ENCODE measurements around the gene ABO.

ABO gene

GRCh38 chr9:133227242-133227860 is 47.6 kb downstream of the ABO start:
- no peak for TF ChIP-seq CTCF (conservative IDR thresholded peaks at IDR 0.05; ENCODE audit: low read length)
- no peak for TF ChIP-seq EZH2phosphoT487 (IDR thresholded peaks at IDR 0.05; ENCODE audit: borderline replicate concordance)
- no peaks in the 10 kb centered on the region for H3K36me3 ChIP-seq (ENCODE audit: insufficient read depth, low read length)
- H3K4me1 ChIP-seq (ENCODE audit: insufficient read depth, low read length, poor library complexity, severe bottlenecking), result no peaks in the 10 kb centered on the region
- no peaks in the 10 kb centered on the region for H3K79me2 ChIP-seq (ENCODE audit: insufficient read depth, low read length)
- H3F3A ChIP-seq (ENCODE audit: low read depth), result no peaks in the 10 kb centered on the region
- no peak overlapping the region for H3K4me2 ChIP-seq (ENCODE audit: low read depth, low read length, poor library complexity, severe bottlenecking)
- H3K9me2 ChIP-seq (replicated peaks; ENCODE audit: low read depth, low read length), result no peaks in the 10 kb centered on the region
- H4K20me1 ChIP-seq (ENCODE audit: insufficient read depth, low read length, poor library complexity, severe bottlenecking), result no peaks in the 10 kb centered on the region
- no peak overlapping the region for H2AFZ ChIP-seq (ENCODE audit: low read length)
- H3K4me3 ChIP-seq (ENCODE audit: low read length, poor library complexity, severe bottlenecking), result no peak overlapping the region
- H3K9ac ChIP-seq (ENCODE audit: low read depth, low read length, poor library complexity, severe bottlenecking), result no peak overlapping the region
- H3K9me3 ChIP-seq (ENCODE audit: insufficient read depth, low read depth, low read length), result no peaks in the 10 kb centered on the region
- H3K27me3 ChIP-seq (ENCODE audit: insufficient read depth, low read length, poor library complexity, severe bottlenecking), result no peaks in the 10 kb centered on the region

- H3K4me3 ChIP-seq (ENCODE audit: low read length, poor library complexity, severe bottlenecking), result no peak overlapping the region
- TF ChIP-seq CTCF (conservative IDR thresholded peaks at IDR 0.05; ENCODE audit: low read length), result no peak
- no peak for TF ChIP-seq EZH2phosphoT487 (IDR thresholded peaks at IDR 0.05; ENCODE audit: borderline replicate concordance)
- no peaks in the 10 kb centered on the region for H3K4me1 ChIP-seq (ENCODE audit: insufficient read depth, low read length, poor library complexity, severe bottlenecking)
- H3K36me3 ChIP-seq (ENCODE audit: insufficient read depth, low read length), result no peaks in the 10 kb centered on the region
- no peaks in the 10 kb centered on the region for H4K20me1 ChIP-seq (ENCODE audit: insufficient read depth, low read length, poor library complexity, severe bottlenecking)
- no peaks in the 10 kb centered on the region for H3K9me2 ChIP-seq (replicated peaks; ENCODE audit: low read depth, low read length)
- H3F3A ChIP-seq (ENCODE audit: low read depth), result no peaks in the 10 kb centered on the region
- no peaks in the 10 kb centered on the region for H3K79me2 ChIP-seq (ENCODE audit: insufficient read depth, low read length)
- no peaks in the 10 kb centered on the region for H3K9me3 ChIP-seq (ENCODE audit: insufficient read depth, low read depth, low read length)
- H3K9ac ChIP-seq (ENCODE audit: low read depth, low read length, poor library complexity, severe bottlenecking), result no peak overlapping the region
- H3K4me2 ChIP-seq (ENCODE audit: low read depth, low read length, poor library complexity, severe bottlenecking), result no peak overlapping the region
- H2AFZ ChIP-seq (ENCODE audit: low read length), result no peak overlapping the region
- no peaks in the 10 kb centered on the region for H3K27me3 ChIP-seq (ENCODE audit: insufficient read depth, low read length, poor library complexity, severe bottlenecking)
These were observed 48.5 kb downstream of the ABO start for GRCh38 chr9:133226219-133227171.

- Histone ChIP-seq H3K9ac (ENCODE audit: low read depth, low read length, poor library complexity, severe bottlenecking) (no peak overlapping the region), H3K4me3 (ENCODE audit: low read length, poor library complexity, severe bottlenecking) (no peak overlapping the region), H3K79me2 (ENCODE audit: insufficient read depth, low read length) (no peaks in the 10 kb centered on the region), H4K20me1 (ENCODE audit: insufficient read depth, low read length, poor library complexity, severe bottlenecking) (no peaks in the 10 kb centered on the region), H3K36me3 (ENCODE audit: insufficient read depth, low read length) (no peaks in the 10 kb centered on the region), H3K9me3 (ENCODE audit: insufficient read depth, low read depth, low read length) (no peaks in the 10 kb centered on the region), H3K4me1 (ENCODE audit: insufficient read depth, low read length, poor library complexity, severe bottlenecking) (no peaks in the 10 kb centered on the region), H2AFZ (ENCODE audit: low read length) (no peak overlapping the region), H3K4me2 (ENCODE audit: low read depth, low read length, poor library complexity, severe bottlenecking) (no peak overlapping the region), H3F3A (ENCODE audit: low read depth) (no peaks in the 10 kb centered on the region), H3K9me2 (replicated peaks; ENCODE audit: low read depth, low read length) (no peaks in the 10 kb centered on the region), H3K27me3 (ENCODE audit: insufficient read depth, low read length, poor library complexity, severe bottlenecking) (no peaks in the 10 kb centered on the region)
- TF ChIP-seq CTCF (conservative IDR thresholded peaks at IDR 0.05; ENCODE audit: low read length) (no peak), EZH2phosphoT487 (IDR thresholded peaks at IDR 0.05; ENCODE audit: borderline replicate concordance) (no peak)
These were observed 49.6 kb downstream of the ABO start for GRCh38 chr9:133225171-133226011.

Measured in Loucy (cell line).